ENCODE measurements around the gene CDC42BPG. TPM values are rescaled to one million over a fixed set of nuclear protein-coding genes. Genes with fewer than 3 reads are reported as not detected.

Gene CDC42BPG
- total RNA-seq, 2 donors from 2014 or later, result 13.5 to 18.9 TPM

DNA sequence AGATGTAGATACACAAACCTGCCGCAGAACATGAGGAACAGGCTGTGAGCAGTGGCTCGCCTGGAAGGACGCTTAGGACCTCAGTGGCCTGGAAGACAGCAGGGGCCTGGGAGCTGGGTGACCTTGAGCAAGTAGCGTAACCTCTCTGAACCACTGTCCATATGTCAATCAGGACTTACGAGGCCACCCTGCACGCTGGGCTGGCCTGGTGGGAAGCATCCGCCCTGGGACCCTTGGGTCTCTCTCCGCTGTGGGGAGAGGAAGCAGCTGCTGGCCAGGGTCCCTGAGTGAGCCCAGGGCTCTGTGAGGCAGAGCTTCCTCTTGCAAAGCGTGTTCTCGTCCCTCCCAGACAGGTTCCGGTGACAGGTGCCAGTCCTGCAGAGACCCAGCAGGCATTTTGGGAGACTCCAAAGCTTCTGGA, 48.0 kb upstream of the CDC42BPG start:
- Histone ChIP-seq H3K4me3 (peak overlapping the region; percentile 14 to 24), H3K4me1 (peaks cover 70% of the 10 kb centered on the region), H3K27me3 (no peaks in the 10 kb centered on the region), H3K36me3 (replicated peaks in 1 of 2; ENCODE audit: insufficient read depth in 1 of 2, low read depth in 2 of 2) (peaks cover 0 to 2% of the 10 kb centered on the region in 2 donors), H3K9me3 (no peaks in the 10 kb centered on the region), H3K27ac (peak overlapping the region; percentile 63 to 91 (median 86))
- DNase-seq (peak in 1 of 4 donors; percentile 25), ATAC-seq (no peak)
- 30 to 43% methylated on average over 6 to 11 of the region's 11 CpGs for whole genome bisulfite sequencing, 2 donors
- TF ChIP-seq, protein P1, sequence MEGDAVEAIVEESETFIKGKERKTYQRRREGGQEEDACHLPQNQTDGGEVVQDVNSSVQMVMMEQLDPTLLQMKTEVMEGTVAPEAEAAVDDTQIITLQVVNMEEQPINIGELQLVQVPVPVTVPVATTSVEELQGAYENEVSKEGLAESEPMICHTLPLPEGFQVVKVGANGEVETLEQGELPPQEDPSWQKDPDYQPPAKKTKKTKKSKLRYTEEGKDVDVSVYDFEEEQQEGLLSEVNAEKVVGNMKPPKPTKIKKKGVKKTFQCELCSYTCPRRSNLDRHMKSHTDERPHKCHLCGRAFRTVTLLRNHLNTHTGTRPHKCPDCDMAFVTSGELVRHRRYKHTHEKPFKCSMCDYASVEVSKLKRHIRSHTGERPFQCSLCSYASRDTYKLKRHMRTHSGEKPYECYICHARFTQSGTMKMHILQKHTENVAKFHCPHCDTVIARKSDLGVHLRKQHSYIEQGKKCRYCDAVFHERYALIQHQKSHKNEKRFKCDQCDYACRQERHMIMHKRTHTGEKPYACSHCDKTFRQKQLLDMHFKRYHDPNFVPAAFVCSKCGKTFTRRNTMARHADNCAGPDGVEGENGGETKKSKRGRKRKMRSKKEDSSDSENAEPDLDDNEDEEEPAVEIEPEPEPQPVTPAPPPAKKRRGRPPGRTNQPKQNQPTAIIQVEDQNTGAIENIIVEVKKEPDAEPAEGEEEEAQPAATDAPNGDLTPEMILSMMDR (IDR thresholded peaks at IDR 0.05), result no peak
- no peak for TF ChIP-seq POLR2A (IDR thresholded peaks at IDR 0.05)
- intact Hi-C loops (cut with DNase I), result no loop called here

DNA sequence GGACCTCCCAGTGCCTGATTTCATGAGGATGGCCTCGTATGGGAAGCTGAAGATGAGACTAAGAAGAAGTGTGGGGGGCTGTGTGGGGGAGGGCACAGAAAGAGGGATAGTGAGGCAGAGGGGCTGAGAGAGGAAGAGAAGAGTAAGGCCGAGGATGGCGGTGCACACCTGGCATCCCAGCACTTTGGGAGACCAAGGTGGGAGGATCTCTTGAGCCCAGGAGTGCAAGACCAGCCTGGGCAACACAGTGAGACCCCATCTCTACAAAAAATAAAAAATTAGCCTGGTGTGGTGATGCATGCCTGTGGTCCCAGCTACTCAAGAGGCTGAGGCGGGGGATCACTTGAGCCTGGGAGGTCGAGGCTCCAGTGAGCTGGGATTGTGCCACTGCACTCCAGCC, 47.4 kb upstream of the CDC42BPG start:
- ATAC-seq (no peak), DNase-seq (no peak)
- Histone ChIP-seq H3K9me3 (no peaks in the 10 kb centered on the region), H3K4me3 (peak overlapping the region in 1 of 2 donors; percentile 14), H3K4me1 (peaks cover 72% of the 10 kb centered on the region), H3K27ac (peak overlapping the region in 3 of 4 donors; percentile 84 to 91 (median 87)), H3K36me3 (replicated peaks in 1 of 2; ENCODE audit: insufficient read depth in 1 of 2, low read depth in 2 of 2) (peaks cover 0 to 2% of the 10 kb centered on the region in 2 donors), H3K27me3 (no peaks in the 10 kb centered on the region)
- intact Hi-C loops (cut with DNase I), result no loop called here
- 54 to 57% methylated on average over 5 of the region's 5 CpGs for WGBS, 2 donors
- TF ChIP-seq, protein P1 (IDR thresholded peaks at IDR 0.05), result no peak
- no peak for TF ChIP-seq POLR2A (IDR thresholded peaks at IDR 0.05)

DNA sequence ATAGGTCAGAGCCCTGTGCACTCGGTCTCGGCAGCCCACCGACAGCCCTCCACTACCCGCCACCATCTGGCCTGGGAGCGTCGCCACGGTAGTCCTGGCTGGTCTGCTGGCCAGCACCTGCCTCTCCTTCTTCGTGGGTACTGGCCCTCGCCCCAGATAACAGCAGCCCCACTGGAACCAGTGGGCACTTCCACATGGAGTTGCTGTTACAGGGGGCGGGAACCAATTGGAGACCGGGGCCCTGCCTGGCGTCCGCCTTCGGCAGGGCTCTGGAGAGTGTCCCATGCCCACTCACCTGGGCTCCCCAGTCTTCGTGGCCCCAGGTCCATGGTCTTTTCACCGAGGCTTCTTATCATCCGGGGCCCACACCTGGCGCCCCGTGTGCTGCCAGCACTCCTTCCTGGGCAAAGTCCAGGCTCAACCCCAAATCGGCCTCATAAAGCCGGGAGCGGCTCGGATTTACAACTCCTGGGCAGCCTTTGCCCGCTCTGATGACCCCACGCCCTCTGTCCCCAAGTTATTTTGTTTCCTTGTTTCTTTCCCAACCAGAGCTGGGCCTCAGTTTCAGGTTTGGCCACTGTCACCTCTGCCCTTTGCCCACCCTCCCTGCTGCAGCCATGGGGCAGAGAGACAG, 46.9 kb upstream of the CDC42BPG start:
- Histone ChIP-seq H3K27ac (peak overlapping the region in 3 of 4 donors; percentile 84 to 91 (median 87)), H3K27me3 (no peaks in the 10 kb centered on the region), H3K4me3 (no peak overlapping the region), H3K9me3 (no peaks in the 10 kb centered on the region), H3K4me1 (peaks cover 72% of the 10 kb centered on the region), H3K36me3 (replicated peaks in 1 of 2; ENCODE audit: insufficient read depth in 1 of 2, low read depth in 2 of 2) (no peaks in the 10 kb centered on the region)
- ATAC-seq (no peak), DNase-seq (peak in 3 of 4 donors; percentile 40 to 63 (median 46))
- TF ChIP-seq, protein P1 (IDR thresholded peaks at IDR 0.05), result no peak
- TF ChIP-seq POLR2A (IDR thresholded peaks at IDR 0.05), result no peak
- intact Hi-C loops (cut with DNase I), result no loop called here
- 38 to 40% methylated on average over 15 to 25 of the region's 25 CpGs for WGBS, 2 donors

DNA sequence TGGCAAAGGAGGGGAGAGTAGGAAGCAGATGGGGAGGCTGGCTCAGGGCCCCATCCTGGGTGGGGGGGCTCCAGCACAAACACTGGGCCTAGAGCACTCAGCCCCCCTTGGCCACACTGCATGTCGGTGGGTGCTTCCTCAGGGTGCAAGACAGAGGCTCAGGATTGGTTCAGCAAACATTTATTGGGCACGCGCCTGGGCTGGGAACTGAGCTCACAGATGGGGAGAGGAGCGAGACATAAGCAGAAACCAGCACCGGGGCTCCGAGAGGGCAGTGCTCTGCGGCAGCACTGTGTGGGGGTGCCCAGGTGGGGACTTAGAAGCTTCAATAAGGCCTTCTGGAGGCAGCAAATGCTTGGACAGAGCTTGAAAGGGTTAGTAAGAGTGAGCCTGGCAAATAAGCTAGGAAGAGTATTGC, 46.1 kb upstream of the CDC42BPG start:
- no peaks in the 10 kb centered on the region for H3K27me3 ChIP-seq
- TF ChIP-seq POLR2A (IDR thresholded peaks at IDR 0.05), result no peak
- intact Hi-C loops (cut with DNase I), result no loop called here
- no peaks in the 10 kb centered on the region for H3K9me3 ChIP-seq
- ATAC-seq (no peak), DNase-seq (no peak)
- peak overlapping the region in 2 of 4 donors; percentile 17 to 84 for H3K27ac ChIP-seq
- H3K4me3 ChIP-seq, result no peak overlapping the region
- WGBS, 2 donors, result 84 to 94% methylated on average over 7 of the region's 7 CpGs
- no peaks in the 10 kb centered on the region for H3K36me3 ChIP-seq (replicated peaks in 1 of 2; ENCODE audit: insufficient read depth in 1 of 2, low read depth in 2 of 2)
- H3K4me1 ChIP-seq, result peaks cover 72% of the 10 kb centered on the region

DNA sequence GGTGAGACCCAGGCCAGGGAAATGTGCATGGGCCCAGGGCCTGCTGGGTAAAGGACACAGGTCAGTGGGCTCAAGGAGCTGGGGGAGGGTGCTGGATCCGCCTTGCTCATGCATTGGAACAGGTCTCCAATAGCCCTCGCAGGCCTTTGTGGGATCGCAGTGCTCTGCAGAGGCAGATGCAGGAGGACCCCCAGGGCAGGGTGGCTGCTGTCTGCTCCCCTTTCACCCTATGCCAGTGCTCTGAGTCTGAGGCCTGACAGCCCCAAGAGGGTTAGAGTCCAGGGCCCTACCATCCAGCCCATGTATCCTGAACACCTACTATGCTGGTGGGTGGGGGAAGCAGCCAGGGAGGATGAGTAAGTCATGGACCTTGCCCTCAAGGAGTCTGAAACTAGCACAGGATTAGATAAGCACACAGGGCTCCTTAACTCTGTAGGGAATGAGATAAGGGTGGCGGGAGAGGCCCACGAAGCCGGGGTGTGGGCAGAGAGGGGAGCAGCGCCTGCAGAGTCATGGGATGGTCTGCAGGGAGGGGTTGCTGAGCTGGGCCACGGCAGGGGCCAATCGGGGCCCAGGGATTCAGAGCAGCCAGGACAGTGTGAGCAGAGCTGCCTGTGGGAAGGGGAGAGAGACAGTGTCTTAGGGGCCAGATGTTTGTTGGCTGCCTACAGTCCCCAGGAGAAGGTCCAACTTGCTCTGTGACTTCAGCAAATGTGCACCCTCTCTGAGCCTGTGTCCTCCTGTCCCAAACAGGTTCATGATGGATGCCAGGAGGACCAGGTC, 44.5 kb upstream of the CDC42BPG start:
- Histone ChIP-seq H3K4me3 (no peak overlapping the region), H3K27me3 (no peaks in the 10 kb centered on the region), H3K27ac (peak overlapping the region in 3 of 4 donors; percentile 53 to 64 (median 62)), H3K36me3 (replicated peaks in 1 of 2; ENCODE audit: insufficient read depth in 1 of 2, low read depth in 2 of 2) (no peaks in the 10 kb centered on the region), H3K9me3 (no peaks in the 10 kb centered on the region), H3K4me1 (peaks cover 64% of the 10 kb centered on the region)
- ATAC-seq, result no peak
- WGBS, 2 donors, result 32 to 43% methylated on average over 9 of the region's 9 CpGs
- TF ChIP-seq, protein P1 (IDR thresholded peaks at IDR 0.05), result no peak
- TF ChIP-seq POLR2A (IDR thresholded peaks at IDR 0.05), result peak in 2 of 3 donors; percentile 13
- peak in 2 of 4 donors; percentile 33 for DNase-seq
- intact Hi-C loops (cut with DNase I), result no loop called here

Data from body of pancreas (tissue), 4 donors.